CD14-positive monocyte (primary cell): ENCODE results near the gene TRPM2. TPM values are rescaled to one million over a fixed set of nuclear protein-coding genes. Genes with fewer than 3 reads are reported as not detected.

ENCODE experiments used
- DNase-seq, 3 donors: peaks; one replicate each; pipeline ENCODE4 v3.0.0-alpha.2; 2011 to 2022
- H2AFZ ChIP-seq: 2 replicates; pipeline ENCODE4 v1.6.0; 2012; ENCODE audit warnings: mild to moderate bottlenecking, low read depth, low read length, inconsistent platforms; ENCODE audit not compliant: insufficient read depth, poor library complexity, severe bottlenecking
- H3K27ac ChIP-seq, 2 donors: 1 replicate in 1 of 2; 2 replicates in 1 of 2; pipeline ENCODE4 v1.5.1; 2012 to 2013; ENCODE audit warnings: low read length in 2 of 2, control low read depth in 1 of 2, inconsistent platforms in 1 of 2, low read depth in 1 of 2, mild to moderate bottlenecking in 1 of 2
- H3K27me3 ChIP-seq, 2 donors: one replicate each; pipeline versions ENCODE4 v1.6.0 to v1.6.1; 2011 to 2013; ENCODE audit warnings: low read length in 2 of 2; ENCODE audit not compliant: control insufficient read depth in 2 of 2, insufficient read depth in 2 of 2
- H3K36me3 ChIP-seq, 2 donors: replicated peaks in 1 of 2; 1 replicate in 1 of 2; 2 replicates in 1 of 2; pipeline versions ENCODE4 v1.5.1 to v1.6.1; 2012 to 2013; ENCODE audit warnings: low read length in 2 of 2, control low read depth in 1 of 2, inconsistent platforms in 1 of 2, mild to moderate bottlenecking in 1 of 2; ENCODE audit not compliant: insufficient read depth in 2 of 2, control insufficient read depth in 1 of 2
- H3K4me1 ChIP-seq, 2 donors: 1 replicate in 1 of 2; 2 replicates in 1 of 2; pipeline versions ENCODE4 v1.5.1 to v1.6.1; 2012 to 2013; ENCODE audit warnings: low read length in 2 of 2, control low read depth in 1 of 2, inconsistent platforms in 1 of 2, mild to moderate bottlenecking in 1 of 2, moderate library complexity in 1 of 2; ENCODE audit not compliant: insufficient read depth in 2 of 2, control insufficient read depth in 1 of 2
- H3K4me2 ChIP-seq: replicated peaks from 2 replicates; pipeline ENCODE3; 2012; ENCODE audit warnings: low read length, moderate library complexity, mild to moderate bottlenecking; ENCODE audit not compliant: poor library complexity, severe bottlenecking; ENCODE audit errors: extremely low read depth
- H3K4me3 ChIP-seq, 3 experiments: fragments of 200-600 bp in 1 of 3; sonication (generic) in 1 of 3; replicated peaks in 1 of 3; 1 replicate in 2 of 3; 2 replicates in 1 of 3; pipeline ENCODE4 v1.5.1; 2011 to 2013; ENCODE audit warnings: low read length in 3 of 3, mild to moderate bottlenecking in 3 of 3, control low read depth in 2 of 3, low read depth in 2 of 3, inconsistent platforms in 1 of 3, moderate library complexity in 1 of 3
- H3K79me2 ChIP-seq: 2 replicates; pipeline ENCODE4 v1.6.0; 2012; ENCODE audit warnings: mild to moderate bottlenecking, control low read depth, inconsistent platforms, low read length, moderate library complexity; ENCODE audit not compliant: insufficient read depth
- H3K9ac ChIP-seq: 2 replicates; pipeline ENCODE4 v1.6.0; 2017; ENCODE audit warnings: low read length, mild to moderate bottlenecking; ENCODE audit not compliant: insufficient read depth, poor library complexity, severe bottlenecking
- H3K9me3 ChIP-seq, 2 donors: replicated peaks in 1 of 2; 1 replicate in 1 of 2; 2 replicates in 1 of 2; pipeline versions ENCODE4 v1.5.1 to v1.6.1; 2012 to 2013; ENCODE audit warnings: low read length in 2 of 2, control low read depth in 1 of 2; ENCODE audit not compliant: control insufficient read depth in 1 of 2, insufficient read depth in 1 of 2
- H4K20me1 ChIP-seq: 2 replicates; pipeline ENCODE4 v1.6.0; 2012; ENCODE audit warnings: mild to moderate bottlenecking, low read length, control low read depth, moderate library complexity; ENCODE audit not compliant: insufficient read depth
- H3K27ac Mint-ChIP-seq, 7 donors: one replicate each; pipeline ENCODE4 v1.8.0; 2020; ENCODE audit warnings: mild to moderate bottlenecking in 7 of 7, mixed read lengths in 7 of 7, moderate library complexity in 6 of 7, inconsistent platforms in 2 of 7
- H3K27me3 Mint-ChIP-seq, 3 donors: one replicate each; pipeline ENCODE4 v1.8.0; 2021 to 2022; ENCODE audit warnings: low read depth in 3 of 3, mild to moderate bottlenecking in 3 of 3, mixed read lengths in 3 of 3, moderate library complexity in 3 of 3, inconsistent platforms in 1 of 3
- H3K36me3 Mint-ChIP-seq, 2 donors: one replicate each; pipeline ENCODE4 v1.8.0; 2020; ENCODE audit warnings: mixed read lengths in 2 of 2, inconsistent platforms in 1 of 2, mild to moderate bottlenecking in 1 of 2
- H3K4me1 Mint-ChIP-seq: one replicate; pipeline ENCODE4 v1.8.0; 2020; ENCODE audit warnings: mild to moderate bottlenecking, mixed read lengths
- H3K4me3 Mint-ChIP-seq, 2 donors: one replicate each; pipeline ENCODE4 v1.8.0; 2020; ENCODE audit warnings: mild to moderate bottlenecking in 2 of 2, mixed read lengths in 2 of 2, moderate library complexity in 1 of 2
- H3K9me3 Mint-ChIP-seq, 7 donors: one replicate each; pipeline ENCODE4 v1.8.0; 2020 to 2022; ENCODE audit warnings: mixed read lengths in 7 of 7, mild to moderate bottlenecking in 6 of 7, moderate library complexity in 6 of 7, inconsistent platforms in 2 of 7
- WGBS: methylation state at CpG from one replicate; pipeline ENCODE4 v1.1.5; 2013; ENCODE audit warnings: missing lambda C conversion rate; ENCODE audit not compliant: insufficient coverage; 5-methylcytosine and 5-hydroxymethylcytosine counted together
- intact Hi-C, 2 donors: fragments of 100-400 bp; cut with micrococcal nuclease; formaldehyde crosslinking; loops; one replicate each; pipeline versions ENCODE4 v1.15.0 to v1.15.1; 2023
- polyA plus RNA-seq, 3 donors: library from polyadenylated mRNA; depleted of rRNA in 1 of 3; unstranded in 2 of 3; stranded (reverse) in 1 of 3; fragments of 300-500 nt in 2 of 3; fragments of >200 nt in 1 of 3; fragmentation: Illumina TruSeq in 2 of 3; gene quantifications; 1 replicate in 2 of 3; 2 replicates in 1 of 3; pipeline ENCODE4 v1.2.3, GENCODE V29; 2012 to 2021
- TF ChIP-seq, protein P1 (sequence below): fragments of 200-600 bp; IDR thresholded peaks from one replicate; pipeline ENCODE4 v1.8.0; 2022; ENCODE audit warnings: antibody characterized with exemption, mild to moderate bottlenecking

Gene TRPM2
- polyA plus RNA-seq, 3 donors = 7.6 to 21.6 (median 12.2) TPM

DNA sequence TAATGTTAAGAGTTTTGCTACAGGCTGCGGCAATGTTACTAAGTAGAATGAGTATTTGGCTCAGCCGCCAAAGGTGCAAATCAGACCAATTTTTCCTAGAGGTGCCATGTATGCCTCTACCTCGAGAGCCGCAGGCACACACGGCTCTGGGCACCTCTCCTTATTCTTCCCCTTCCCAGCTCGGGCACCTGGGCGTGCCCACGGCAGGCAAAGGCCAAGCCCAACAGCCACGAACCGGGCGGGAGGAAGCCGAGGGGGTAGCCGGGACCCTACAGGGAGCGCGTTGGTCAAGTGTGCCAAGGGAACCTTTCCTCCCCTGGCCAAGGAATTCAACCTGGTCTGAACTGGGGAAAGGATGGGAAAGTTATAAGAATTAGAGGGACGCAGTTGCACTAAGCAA, 132.9 kb downstream of the TRPM2 start:
- Mint-ChIP-seq H3K4me1 (no peaks in the 10 kb centered on the region), H3K9me3 (peaks cover 7 to 18% (median 14%) of the 10 kb centered on the region in 7 donors), H3K27me3 (peaks cover 5 to 11% (median 6%) of the 10 kb centered on the region in 3 donors), H3K36me3 (no peaks in the 10 kb centered on the region), H3K4me3 (no peak overlapping the region), H3K27ac (no peak overlapping the region)
- Histone ChIP-seq H2AFZ (no peak overlapping the region), H3K9me3 (peaks cover 6 to 16% of the 10 kb centered on the region in 2 donors), H3K27me3 (peaks cover 0 to 3% of the 10 kb centered on the region in 2 donors), H3K4me1 (no peaks in the 10 kb centered on the region), H3K27ac (no peak overlapping the region), H4K20me1 (no peaks in the 10 kb centered on the region), H3K9ac (no peak overlapping the region), H3K4me3 (no peak overlapping the region), H3K4me2 (no peak overlapping the region), H3K79me2 (no peaks in the 10 kb centered on the region), H3K36me3 (no peaks in the 10 kb centered on the region)
- TF ChIP-seq, protein P1, sequence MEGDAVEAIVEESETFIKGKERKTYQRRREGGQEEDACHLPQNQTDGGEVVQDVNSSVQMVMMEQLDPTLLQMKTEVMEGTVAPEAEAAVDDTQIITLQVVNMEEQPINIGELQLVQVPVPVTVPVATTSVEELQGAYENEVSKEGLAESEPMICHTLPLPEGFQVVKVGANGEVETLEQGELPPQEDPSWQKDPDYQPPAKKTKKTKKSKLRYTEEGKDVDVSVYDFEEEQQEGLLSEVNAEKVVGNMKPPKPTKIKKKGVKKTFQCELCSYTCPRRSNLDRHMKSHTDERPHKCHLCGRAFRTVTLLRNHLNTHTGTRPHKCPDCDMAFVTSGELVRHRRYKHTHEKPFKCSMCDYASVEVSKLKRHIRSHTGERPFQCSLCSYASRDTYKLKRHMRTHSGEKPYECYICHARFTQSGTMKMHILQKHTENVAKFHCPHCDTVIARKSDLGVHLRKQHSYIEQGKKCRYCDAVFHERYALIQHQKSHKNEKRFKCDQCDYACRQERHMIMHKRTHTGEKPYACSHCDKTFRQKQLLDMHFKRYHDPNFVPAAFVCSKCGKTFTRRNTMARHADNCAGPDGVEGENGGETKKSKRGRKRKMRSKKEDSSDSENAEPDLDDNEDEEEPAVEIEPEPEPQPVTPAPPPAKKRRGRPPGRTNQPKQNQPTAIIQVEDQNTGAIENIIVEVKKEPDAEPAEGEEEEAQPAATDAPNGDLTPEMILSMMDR = no peak
- DNase-seq = no peak
- intact Hi-C loops = no loop called here
- 90% methylated on average over 2 of the region's 16 CpGs for WGBS

DNA sequence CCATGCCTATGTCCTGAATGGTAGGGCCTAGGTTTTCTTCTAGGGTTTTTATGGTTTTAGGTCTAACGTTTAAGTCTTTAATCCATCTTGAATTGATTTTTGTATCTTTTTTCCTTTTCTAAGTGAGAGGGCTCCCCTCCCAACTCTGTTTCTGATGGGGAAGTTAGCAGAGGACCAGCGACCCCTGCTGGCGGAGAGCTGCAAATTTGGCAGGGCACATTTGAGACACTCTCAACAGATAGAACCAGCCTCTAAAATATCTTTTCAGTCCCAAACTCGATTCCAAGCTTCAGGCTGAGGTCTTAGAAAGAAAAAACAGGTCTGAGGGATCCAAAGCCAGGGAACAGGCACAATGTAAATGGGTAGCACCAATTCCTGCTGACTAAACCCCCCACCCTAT, 134.4 kb downstream of the TRPM2 start:
- Histone ChIP-seq H3K27me3 (peaks cover 0 to 3% of the 10 kb centered on the region in 2 donors), H3K4me2 (no peak overlapping the region), H4K20me1 (no peaks in the 10 kb centered on the region), H2AFZ (no peak overlapping the region), H3K27ac (no peak overlapping the region), H3K4me1 (no peaks in the 10 kb centered on the region), H3K4me3 (no peak overlapping the region), H3K36me3 (no peaks in the 10 kb centered on the region), H3K79me2 (no peaks in the 10 kb centered on the region), H3K9me3 (peaks cover 19 to 29% of the 10 kb centered on the region in 2 donors), H3K9ac (no peak overlapping the region)
- Mint-ChIP-seq H3K27me3 (peaks cover 4 to 12% (median 8%) of the 10 kb centered on the region in 3 donors), H3K36me3 (no peaks in the 10 kb centered on the region), H3K4me3 (no peak overlapping the region), H3K4me1 (no peaks in the 10 kb centered on the region), H3K9me3 (peaks cover 18 to 28% (median 26%) of the 10 kb centered on the region in 7 donors), H3K27ac (no peak overlapping the region)
- peak in 1 of 3 donors; percentile 9 for DNase-seq
- intact Hi-C loops = no loop called here
- TF ChIP-seq, protein P1 = peak; percentile 43
- 100% methylated on average over 1 of the region's 4 CpGs for WGBS
